Measurements from ENCODE around the gene OR10A3.
"Not testable (repeated sequence)": the region's sequence is repeated elsewhere in the genome, so short reads cannot be mapped to it uniquely, and the experiment has no call there.

Gene OR10A3, protein sequence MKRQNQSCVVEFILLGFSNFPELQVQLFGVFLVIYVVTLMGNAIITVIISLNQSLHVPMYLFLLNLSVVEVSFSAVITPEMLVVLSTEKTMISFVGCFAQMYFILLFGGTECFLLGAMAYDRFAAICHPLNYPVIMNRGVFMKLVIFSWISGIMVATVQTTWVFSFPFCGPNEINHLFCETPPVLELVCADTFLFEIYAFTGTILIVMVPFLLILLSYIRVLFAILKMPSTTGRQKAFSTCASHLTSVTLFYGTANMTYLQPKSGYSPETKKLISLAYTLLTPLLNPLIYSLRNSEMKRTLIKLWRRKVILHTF

DNA sequence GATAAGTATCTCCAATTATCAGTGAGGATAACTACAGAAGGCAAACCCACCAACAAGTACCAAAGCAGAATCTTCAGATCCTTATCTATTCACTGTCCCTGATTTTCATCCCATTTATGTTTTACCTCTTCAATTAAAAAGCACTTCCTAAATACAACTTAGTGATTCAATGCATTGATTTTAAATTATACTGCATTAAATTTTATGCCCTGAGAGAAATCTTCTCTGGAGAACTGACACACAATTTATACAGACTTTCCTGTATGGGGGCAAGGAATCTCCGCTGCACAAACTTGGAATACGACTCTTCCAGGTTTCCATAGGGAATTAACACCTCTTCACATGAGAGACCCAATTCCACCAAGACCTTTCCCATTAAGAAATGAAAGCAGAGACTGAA lies at the start of gene OR10A3:
TSS of gene OR10A3 (minus strand) at position 101 of the 400 bp plus-strand sequence. CDS start 2,188 bp downstream, outside the sequence.
- ATAC-seq: no peak
- H3K9me3 Mint-ChIP-seq: peaks cover 11 to 28% of the 10 kb centered on the region in 2 donors
- peaks cover 21% of the 10 kb centered on the region for H3K27me3 Mint-ChIP-seq
- no peaks in the 10 kb centered on the region for H3K4me1 Mint-ChIP-seq
- no peak for DNase-seq
- H3K4me3 Mint-ChIP-seq: no peak within 1 kb of the TSS
- no peak within 1 kb of the TSS for H3K27ac Mint-ChIP-seq

DNA sequence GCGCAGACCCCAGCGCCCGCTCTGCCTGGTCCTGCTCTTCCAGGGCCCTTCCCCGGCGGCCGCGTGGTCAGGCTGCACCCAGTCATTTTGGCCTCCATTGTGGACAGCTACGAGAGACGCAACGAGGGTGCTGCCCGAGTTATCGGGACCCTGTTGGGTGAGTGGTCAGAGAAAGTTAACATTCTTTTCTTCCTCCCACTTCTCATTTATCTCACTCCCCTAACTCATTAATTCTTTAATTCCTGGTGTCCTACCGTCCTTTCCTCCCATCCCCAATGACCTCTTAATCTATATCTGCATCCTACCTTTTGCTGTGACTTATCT lies 46.0 kb upstream of the OR10A3 start:
- peak; percentile 24 for ATAC-seq
- not testable (repeated sequence) for H3K27me3 Mint-ChIP-seq, H3K9me3 Mint-ChIP-seq, DNase-seq
- Mint-ChIP-seq H3K4me1 (peaks cover 41% of the 10 kb centered on the region), H3K4me3 (peak overlapping the region; percentile 99), H3K27ac (peak overlapping the region; percentile 99 to 100)

DNA sequence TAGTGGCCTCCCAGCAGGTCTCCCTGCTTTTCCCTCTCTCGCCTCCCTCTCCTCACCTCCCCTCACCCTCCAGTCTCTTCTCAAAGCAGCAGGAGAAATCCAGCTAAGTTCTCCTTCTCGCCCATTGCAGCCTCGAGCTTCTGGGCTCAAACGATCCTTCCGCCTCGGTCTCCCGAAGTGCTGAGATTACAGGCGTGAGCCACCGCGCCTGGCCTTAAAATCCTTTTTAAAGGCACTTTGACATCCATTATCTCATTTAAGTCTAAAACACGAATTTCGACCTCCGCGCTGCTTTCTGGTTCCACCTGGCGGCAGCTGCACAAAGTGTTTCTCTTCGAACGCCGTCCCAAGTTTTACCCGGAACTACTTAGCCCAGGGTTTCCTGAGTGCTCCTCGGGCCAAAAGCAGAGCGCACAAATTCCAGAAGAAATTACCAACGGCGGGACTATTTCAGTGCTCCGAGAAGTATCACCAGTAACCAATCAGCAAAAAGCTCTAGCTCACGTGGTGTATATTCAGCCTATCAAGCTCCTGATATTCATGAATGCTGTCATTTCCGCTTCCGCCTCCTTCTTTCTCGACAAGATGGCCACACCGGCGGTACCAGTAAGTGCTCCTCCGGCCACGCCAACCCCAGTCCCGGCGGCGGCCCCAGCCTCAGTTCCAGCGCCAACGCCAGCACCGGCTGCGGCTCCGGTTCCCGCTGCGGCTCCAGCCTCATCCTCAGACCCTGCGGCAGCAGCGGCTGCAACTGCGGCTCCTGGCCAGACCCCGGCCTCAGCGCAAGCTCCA lies 45.5 kb upstream of the OR10A3 start, which contains the start of gene EIF3F:
TSS of gene EIF3F (plus strand) at position 570 of the 792 bp plus-strand sequence. CDS start at position 586, 16 bp downstream.
- peaks cover 41% of the 10 kb centered on the region for H3K4me1 Mint-ChIP-seq
- no peaks in the 10 kb centered on the region for H3K9me3 Mint-ChIP-seq

DNA sequence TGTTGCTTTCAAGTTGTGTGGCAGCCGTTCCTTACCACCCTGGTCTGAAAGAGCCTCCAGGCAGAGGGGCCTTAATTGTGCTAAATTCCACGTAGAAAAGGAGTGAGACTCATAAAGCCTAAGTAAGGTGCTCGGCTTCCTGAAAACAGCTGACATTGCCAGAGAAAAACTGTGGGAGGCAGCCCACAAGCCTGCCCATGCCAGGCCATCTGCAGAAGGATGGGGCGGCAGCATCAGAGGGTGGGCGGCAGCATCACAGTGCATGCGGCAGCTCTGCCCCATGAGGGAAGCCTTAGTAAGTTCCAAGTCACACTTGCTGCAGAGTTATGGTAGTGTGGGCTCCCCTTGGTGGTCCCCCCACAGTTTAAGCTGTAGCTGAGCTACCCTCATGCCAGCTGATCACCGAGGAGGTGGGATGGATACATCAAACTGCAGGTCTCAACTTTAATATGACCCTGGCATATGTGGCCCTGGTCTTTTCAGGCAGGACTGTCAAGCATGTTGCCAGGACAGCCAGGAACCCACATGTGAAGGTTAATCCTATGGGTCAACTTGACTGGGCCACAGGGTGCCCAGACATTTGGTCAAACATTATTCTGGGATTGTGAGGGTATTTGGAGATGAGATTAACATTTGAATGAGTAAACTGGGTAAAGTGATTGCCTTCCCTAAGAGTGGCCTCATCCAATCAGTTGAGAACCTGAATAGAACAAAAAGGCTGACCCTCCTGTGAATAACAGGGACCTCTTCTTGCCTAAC lies 42.5 kb upstream of the OR10A3 start:
- H3K27me3 Mint-ChIP-seq: no peaks in the 10 kb centered on the region
- H3K27ac Mint-ChIP-seq: no peak overlapping the region
- H3K4me3 Mint-ChIP-seq: no peak overlapping the region
- no peak for ATAC-seq
- no peaks in the 10 kb centered on the region for H3K9me3 Mint-ChIP-seq
- DNase-seq: no peak
- H3K4me1 Mint-ChIP-seq: peaks cover 28% of the 10 kb centered on the region

More for the DNA sequence above, 45.5 kb upstream of the OR10A3 start, which contains the start of gene EIF3F:
- peak; percentile 98 for ATAC-seq
- peak; percentile 86 to 94 for DNase-seq
- Mint-ChIP-seq H3K27me3 (no peaks in the 10 kb centered on the region), H3K27ac (peak within 1 kb of the TSS; percentile 99 to 100), H3K4me3 (peak within 1 kb of the TSS; percentile 99)

DNA sequence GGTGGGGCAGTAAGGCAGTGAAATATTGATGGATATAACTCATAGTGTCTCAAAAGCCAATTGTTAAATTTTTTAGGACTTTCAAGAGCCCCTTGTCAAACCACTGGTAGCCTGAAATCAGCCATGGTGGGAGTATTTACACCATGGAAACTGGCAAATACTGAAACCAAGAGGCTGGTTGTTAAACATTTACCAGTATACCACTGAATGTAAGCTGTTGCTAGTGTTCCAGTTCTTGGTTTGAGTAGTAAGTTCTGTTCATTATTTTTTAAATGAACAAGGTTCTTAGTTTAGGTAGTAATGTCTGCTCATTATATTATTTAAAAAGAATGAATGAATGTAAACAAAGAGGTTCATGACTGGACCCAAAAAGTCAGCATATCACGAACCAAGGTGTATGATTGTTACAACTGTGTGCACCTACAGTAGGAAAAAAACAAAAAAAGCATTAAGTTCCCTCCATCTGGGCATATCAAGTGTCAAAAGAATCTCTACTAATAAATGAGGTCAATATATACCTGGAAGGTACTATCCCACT lies 41.1 kb upstream of the OR10A3 start:
- ATAC-seq (no peak), DNase-seq (no peak)
- H3K4me3 Mint-ChIP-seq: no peak overlapping the region
- H3K9me3 Mint-ChIP-seq: no peaks in the 10 kb centered on the region
- no peak overlapping the region for H3K27ac Mint-ChIP-seq
- H3K4me1 Mint-ChIP-seq: peaks cover 21% of the 10 kb centered on the region
- H3K27me3 Mint-ChIP-seq: no peaks in the 10 kb centered on the region

DNA sequence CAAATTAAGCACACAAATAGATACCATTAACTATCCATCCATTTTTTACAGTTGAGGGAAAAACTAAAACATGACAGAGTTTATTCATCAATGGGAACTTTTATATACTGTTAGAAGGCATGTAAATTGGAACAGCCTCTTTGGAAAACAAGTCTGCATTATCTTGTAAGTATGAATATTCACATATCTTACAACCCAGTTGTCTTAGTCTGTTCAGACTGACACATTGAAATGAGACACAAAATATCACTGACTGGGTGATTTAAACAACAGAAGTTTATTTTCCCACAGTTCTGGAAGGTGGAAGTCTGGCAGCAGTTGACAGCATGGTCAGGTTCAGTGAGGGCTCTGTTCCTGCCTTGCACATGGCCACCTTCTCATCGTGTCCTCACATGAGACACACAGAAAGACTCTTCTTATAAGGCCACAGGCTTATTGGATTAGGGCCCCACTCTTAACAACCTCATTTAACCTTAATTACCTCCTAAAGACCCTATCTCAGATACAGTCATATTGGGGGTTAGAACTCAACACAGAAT lies 40.2 kb upstream of the OR10A3 start:
- Mint-ChIP-seq H3K27ac (no peak overlapping the region), H3K27me3 (no peaks in the 10 kb centered on the region), H3K9me3 (no peaks in the 10 kb centered on the region), H3K4me3 (no peak overlapping the region), H3K4me1 (peaks cover 18% of the 10 kb centered on the region)
- DNase-seq: no peak
- ATAC-seq: no peak

DNA sequence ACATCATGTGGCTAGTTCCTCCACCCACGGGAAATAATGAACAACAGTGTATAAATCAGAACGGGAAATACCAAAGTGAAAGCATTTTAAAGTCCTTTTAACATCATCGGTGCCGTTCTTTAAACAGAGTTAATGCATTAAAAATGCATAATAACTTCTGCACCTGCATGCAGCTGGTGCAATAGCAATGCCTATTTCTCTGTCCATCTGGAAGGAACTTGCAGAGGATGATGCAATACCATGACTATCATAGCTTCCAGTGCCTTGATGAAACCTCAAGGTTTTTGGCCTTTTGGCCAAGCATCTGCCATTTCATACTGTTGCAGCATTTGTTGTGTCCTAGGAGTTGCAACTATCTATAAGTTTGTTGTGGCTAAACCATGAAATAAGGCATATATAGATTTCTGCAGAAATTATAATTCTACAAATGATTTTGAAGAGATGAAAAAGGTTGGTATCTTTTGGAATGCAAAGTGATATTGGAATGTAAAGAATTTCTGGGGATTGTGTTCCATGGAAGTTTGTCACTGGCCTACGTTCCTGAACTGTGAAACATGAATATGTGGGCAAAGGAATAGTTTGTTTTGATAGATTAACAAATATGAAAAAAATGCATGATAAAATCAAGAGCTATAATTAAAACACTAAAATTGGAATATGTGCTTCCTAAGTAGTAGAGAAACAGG lies 35.9 kb upstream of the OR10A3 start:
- peak overlapping the region in 1 of 2 donors; percentile 56 for H3K4me3 Mint-ChIP-seq
- H3K9me3 Mint-ChIP-seq: no peaks in the 10 kb centered on the region
- no peaks in the 10 kb centered on the region for H3K27me3 Mint-ChIP-seq
- no peak for DNase-seq
- ATAC-seq: no peak
- H3K27ac Mint-ChIP-seq: peak overlapping the region in 1 of 2 donors; percentile 80
- no peaks in the 10 kb centered on the region for H3K4me1 Mint-ChIP-seq

DNA sequence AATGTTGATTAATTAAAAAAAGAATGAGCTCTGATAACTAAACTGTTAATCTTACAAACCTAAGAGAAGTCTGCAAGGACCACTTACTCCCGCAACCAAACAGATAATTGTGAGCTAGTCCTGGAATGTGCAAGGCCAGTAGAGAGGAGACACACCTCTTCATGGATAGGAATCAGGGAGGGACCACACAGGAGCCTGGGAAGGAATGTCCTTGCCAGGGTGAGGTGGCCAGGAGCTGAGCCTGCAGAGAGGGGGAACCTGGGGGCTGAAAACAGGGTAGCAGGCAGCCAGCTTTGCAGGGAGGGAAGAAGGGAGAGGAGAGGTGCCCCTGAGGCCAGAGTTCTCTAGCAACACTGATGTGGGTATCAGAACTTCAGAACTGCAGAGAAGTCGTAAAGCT lies 33.2 kb upstream of the OR10A3 start:
- H3K27ac Mint-ChIP-seq: peak overlapping the region in 1 of 2 donors; percentile 87
- H3K27me3 Mint-ChIP-seq: no peaks in the 10 kb centered on the region
- H3K4me1 Mint-ChIP-seq: no peaks in the 10 kb centered on the region
- DNase-seq (no peak), ATAC-seq (no peak)
- H3K9me3 Mint-ChIP-seq: no peaks in the 10 kb centered on the region
- H3K4me3 Mint-ChIP-seq: no peak overlapping the region

DNA sequence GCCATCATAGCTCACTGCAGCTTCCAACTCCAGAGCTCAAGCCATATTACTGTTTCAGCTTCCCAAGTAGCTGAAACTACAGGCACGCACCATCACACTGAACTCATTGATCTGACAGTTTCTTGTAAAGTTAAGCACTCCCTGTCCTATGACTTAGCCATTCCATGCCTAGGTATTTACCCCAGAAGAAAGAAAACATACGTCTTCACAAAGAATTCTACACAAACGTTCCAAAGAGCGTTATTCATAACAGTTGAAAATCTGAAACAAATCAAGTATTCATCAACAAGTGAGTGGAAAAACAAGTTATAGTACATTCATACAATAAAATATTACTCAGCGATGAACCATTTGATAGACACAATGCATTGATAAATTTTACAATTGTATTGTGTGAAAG lies 31.5 kb upstream of the OR10A3 start:
- Mint-ChIP-seq H3K4me1 (no peaks in the 10 kb centered on the region), H3K27ac (no peak overlapping the region), H3K4me3 (no peak overlapping the region), H3K9me3 (no peaks in the 10 kb centered on the region), H3K27me3 (peaks cover 9% of the 10 kb centered on the region)
- no peak for ATAC-seq
- no peak for DNase-seq

DNA sequence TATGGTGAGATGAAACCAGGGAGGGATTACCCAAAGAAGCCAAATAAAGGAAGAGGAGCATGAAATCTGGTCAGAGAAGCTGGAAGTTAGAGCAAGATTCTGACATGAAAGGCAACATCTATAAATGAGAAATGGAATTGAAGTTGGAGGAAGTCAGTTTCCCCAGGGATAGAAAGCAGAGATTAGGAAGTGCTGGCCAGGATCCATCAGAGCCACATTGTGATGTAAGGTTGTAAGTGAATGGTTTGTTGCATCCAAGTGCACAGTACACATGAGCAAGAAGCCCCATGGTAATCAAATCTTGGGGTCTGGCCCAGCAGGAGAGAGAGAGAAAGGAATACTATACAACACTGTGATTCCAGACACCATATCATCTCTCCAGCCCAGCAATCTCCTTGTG lies 30.3 kb upstream of the OR10A3 start:
- no peaks in the 10 kb centered on the region for H3K9me3 Mint-ChIP-seq
- no peaks in the 10 kb centered on the region for H3K4me1 Mint-ChIP-seq
- H3K4me3 Mint-ChIP-seq: no peak overlapping the region
- peaks cover 17% of the 10 kb centered on the region for H3K27me3 Mint-ChIP-seq
- H3K27ac Mint-ChIP-seq: no peak overlapping the region
- ATAC-seq (no peak), DNase-seq (no peak)

DNA sequence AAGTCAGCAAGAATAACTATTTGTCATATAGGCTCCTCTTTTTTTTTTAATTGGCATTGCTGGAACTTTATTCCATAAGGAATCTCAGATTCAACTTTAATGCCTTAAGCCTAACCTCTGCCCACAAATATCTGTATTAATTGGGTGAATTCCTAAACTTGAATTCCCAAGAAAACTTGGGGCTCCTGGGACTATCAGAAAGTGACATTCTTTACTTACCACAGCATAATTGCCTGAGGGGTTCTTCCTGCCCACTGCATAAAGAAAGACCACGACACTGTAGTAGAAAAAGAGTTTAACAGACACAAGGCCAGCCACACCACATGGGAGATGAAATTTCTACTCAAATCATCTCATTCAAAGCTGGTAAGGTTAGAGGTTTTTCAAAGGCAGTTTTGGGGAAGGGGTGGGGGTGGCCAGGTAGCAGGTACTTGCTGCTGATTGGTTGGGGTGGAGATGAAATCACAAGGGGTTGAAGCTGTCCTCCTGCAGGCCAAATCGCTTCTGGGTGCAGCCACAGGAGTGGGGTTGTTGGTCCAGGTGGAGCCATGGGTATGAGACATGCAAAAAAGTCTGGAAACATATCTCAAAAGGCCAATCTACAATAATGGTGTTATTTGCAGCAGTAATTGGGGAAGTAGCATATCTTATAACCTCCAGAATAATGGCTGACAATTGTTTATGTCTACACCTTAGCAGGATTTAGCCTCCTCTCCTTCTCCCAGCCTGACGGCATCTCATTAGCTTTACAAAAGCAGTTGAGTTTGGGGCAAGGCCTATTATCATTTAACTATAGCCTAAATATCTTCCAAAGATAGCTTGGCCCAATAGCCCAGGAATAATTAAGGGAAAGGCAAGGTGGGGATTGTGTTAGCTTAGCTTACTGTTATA lies 28.5 kb upstream of the OR10A3 start:
- no peak for DNase-seq

DNA sequence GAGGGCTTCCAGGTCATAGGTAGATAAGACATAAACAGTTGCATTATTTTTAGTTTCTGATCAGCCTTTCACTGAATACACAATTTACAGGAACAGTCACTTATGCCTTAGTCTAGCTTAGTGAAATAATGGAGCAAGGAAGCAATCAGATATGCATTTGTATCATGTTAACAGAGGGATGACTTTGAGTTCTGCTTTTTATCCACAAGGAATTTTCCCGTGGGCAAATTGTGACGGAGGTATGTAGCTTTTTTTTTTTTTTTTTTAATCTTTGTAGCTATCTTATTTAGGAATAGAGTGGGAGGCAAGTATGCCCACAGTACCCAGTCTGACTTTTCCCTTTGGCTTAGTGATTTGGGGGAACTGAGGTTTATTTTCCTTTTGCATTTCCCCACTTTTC lies 27.2 kb upstream of the OR10A3 start:
- Mint-ChIP-seq H3K4me3 (no peak overlapping the region), H3K4me1 (no peaks in the 10 kb centered on the region), H3K9me3 (no peaks in the 10 kb centered on the region), H3K27me3 (peaks cover 38% of the 10 kb centered on the region), H3K27ac (no peak overlapping the region)
- DNase-seq (no peak), ATAC-seq (no peak)

More for the DNA sequence above, 28.5 kb upstream of the OR10A3 start:
- no peak overlapping the region for H3K27ac Mint-ChIP-seq
- ATAC-seq: no peak
- no peaks in the 10 kb centered on the region for H3K4me1 Mint-ChIP-seq
- H3K27me3 Mint-ChIP-seq: peaks cover 28% of the 10 kb centered on the region
- no peak overlapping the region for H3K4me3 Mint-ChIP-seq
- no peaks in the 10 kb centered on the region for H3K9me3 Mint-ChIP-seq

DNA sequence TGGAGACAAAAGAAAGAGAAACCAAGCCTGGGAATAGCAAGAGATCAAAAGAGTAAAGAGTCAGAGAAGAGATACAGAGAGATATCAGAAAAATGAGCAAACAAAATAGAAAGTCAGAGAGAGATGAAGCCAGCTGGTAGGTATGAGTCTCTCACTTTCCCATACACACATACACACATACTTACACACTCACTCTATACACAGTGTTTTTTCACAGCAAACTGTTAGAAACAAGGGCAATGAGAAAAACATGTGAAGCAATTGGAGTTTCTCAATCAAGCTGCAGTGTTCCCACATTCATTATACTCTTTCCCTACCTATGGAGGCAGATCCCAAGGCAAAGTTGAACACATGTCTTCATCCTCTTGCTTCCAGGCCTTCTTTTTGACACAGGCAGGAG lies 26.3 kb upstream of the OR10A3 start:
- Mint-ChIP-seq H3K4me1 (no peaks in the 10 kb centered on the region), H3K4me3 (no peak overlapping the region), H3K9me3 (no peaks in the 10 kb centered on the region), H3K27ac (peak overlapping the region in 1 of 2 donors; percentile 28), H3K27me3 (peaks cover 38% of the 10 kb centered on the region)
- no peak for DNase-seq
- ATAC-seq: no peak

DNA sequence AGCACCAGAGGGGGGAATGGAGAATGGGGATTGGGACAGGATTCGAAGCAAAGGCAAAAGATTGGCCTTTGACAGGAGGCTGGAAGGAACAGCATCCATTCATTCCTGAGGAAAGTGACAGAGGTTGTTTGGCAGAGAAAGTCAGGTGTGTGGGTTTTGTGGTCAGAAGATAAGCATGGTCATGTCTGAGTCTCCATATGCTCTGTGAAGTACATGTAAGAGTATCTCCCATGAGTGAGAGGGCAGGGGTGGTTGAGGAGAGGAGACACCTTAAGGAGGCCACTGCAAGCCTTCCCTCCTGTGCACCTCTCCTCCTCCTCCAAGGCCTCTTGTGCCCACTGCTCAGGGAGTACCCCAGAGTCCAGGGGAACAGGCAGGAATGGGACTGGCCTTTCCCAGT lies 25.6 kb upstream of the OR10A3 start:
- no peak for ATAC-seq
- Mint-ChIP-seq H3K4me3 (no peak overlapping the region), H3K27ac (no peak overlapping the region), H3K9me3 (no peaks in the 10 kb centered on the region), H3K4me1 (no peaks in the 10 kb centered on the region), H3K27me3 (peaks cover 38% of the 10 kb centered on the region)
- DNase-seq: no peak
